Mesenchymal stem cell (in vitro differentiated cells and primary cell): Measurements from ENCODE around the gene MAPKAP1.

ENCODE experiments used
- DNase-seq: peaks from one replicate; pipeline ENCODE4 v3.0.0-alpha.2; 2013
- H2AFZ ChIP-seq: one replicate; pipeline ENCODE4 v1.6.1; 2013; ENCODE audit warnings: low read depth, mild to moderate bottlenecking, control low read depth, inconsistent platforms, low read length, moderate library complexity
- H2AK5ac ChIP-seq: 2 replicates; pipeline ENCODE4 v1.6.1; 2013; ENCODE audit warnings: low read length, moderate library complexity, mild to moderate bottlenecking, inconsistent platforms; ENCODE audit not compliant: severe bottlenecking
- H2BK120ac ChIP-seq: one replicate; pipeline ENCODE4 v1.6.1; 2013; ENCODE audit warnings: low read depth, mild to moderate bottlenecking, inconsistent platforms, low read length, moderate library complexity
- H2BK12ac ChIP-seq, 2 experiments: one replicate each; pipeline ENCODE4 v1.6.1; 2013; ENCODE audit warnings: inconsistent platforms in 2 of 2, low read length in 2 of 2, mild to moderate bottlenecking in 2 of 2, moderate library complexity in 2 of 2, control low read depth in 1 of 2
- H2BK15ac ChIP-seq: one replicate; pipeline ENCODE4 v1.6.1; 2013; ENCODE audit warnings: mild to moderate bottlenecking, low read depth, inconsistent platforms; ENCODE audit not compliant: poor library complexity, severe bottlenecking
- H2BK5ac ChIP-seq: 2 replicates; pipeline ENCODE4 v1.6.1; 2013; ENCODE audit warnings: low read depth, mild to moderate bottlenecking, low read length, control low read depth, inconsistent platforms; ENCODE audit not compliant: poor library complexity, severe bottlenecking
- H3K14ac ChIP-seq, 2 experiments: one replicate each; pipeline ENCODE4 v1.6.1; 2013; ENCODE audit warnings: inconsistent platforms in 2 of 2, low read length in 2 of 2, control low read depth in 1 of 2, mild to moderate bottlenecking in 1 of 2, moderate library complexity in 1 of 2
- H3K18ac ChIP-seq, 2 experiments: one replicate each; pipeline ENCODE4 v1.6.1; 2013; ENCODE audit warnings: inconsistent platforms in 2 of 2, low read length in 2 of 2, control low read depth in 1 of 2, low read depth in 1 of 2, mild to moderate bottlenecking in 1 of 2
- H3K23ac ChIP-seq, 2 experiments: one replicate each; pipeline ENCODE4 v1.6.1; 2013; ENCODE audit warnings: inconsistent platforms in 2 of 2, low read length in 2 of 2, mild to moderate bottlenecking in 2 of 2, moderate library complexity in 2 of 2, control low read depth in 1 of 2
- H3K27ac ChIP-seq: 2 replicates; pipeline ENCODE4 v1.5.1; 2013; ENCODE audit warnings: mild to moderate bottlenecking, moderate library complexity, low read length, control low read depth, inconsistent platforms; ENCODE audit not compliant: poor library complexity, severe bottlenecking
- H3K27me3 ChIP-seq, 2 experiments: 2 replicates each; pipeline versions ENCODE4 v1.6.1 to v1.7.0; 2013; ENCODE audit warnings: low read length in 2 of 2, mild to moderate bottlenecking in 2 of 2, moderate library complexity in 2 of 2, control low read depth in 1 of 2, inconsistent platforms in 1 of 2; ENCODE audit not compliant: control insufficient read depth in 1 of 2, insufficient read depth in 1 of 2
- H3K36me3 ChIP-seq, 2 experiments: 2 replicates each; pipeline versions ENCODE4 v1.6.1 to v1.7.0; 2013; ENCODE audit warnings: low read length in 2 of 2, control low read depth in 1 of 2, inconsistent platforms in 1 of 2, low read depth in 1 of 2, mild to moderate bottlenecking in 1 of 2; ENCODE audit not compliant: insufficient read depth in 2 of 2, control insufficient read depth in 1 of 2
- H3K4ac ChIP-seq, 2 experiments: one replicate each; pipeline ENCODE4 v1.6.1; 2013; ENCODE audit warnings: inconsistent platforms in 2 of 2, low read length in 2 of 2, mild to moderate bottlenecking in 2 of 2, moderate library complexity in 2 of 2, control low read depth in 1 of 2, low read depth in 1 of 2
- H3K4me1 ChIP-seq: 2 replicates; pipeline ENCODE4 v1.6.1; 2013; ENCODE audit warnings: low read depth, low read length, control low read depth; ENCODE audit not compliant: control insufficient read depth, insufficient read depth
- H3K4me2 ChIP-seq: 2 replicates; pipeline ENCODE4 v1.6.1; 2013; ENCODE audit warnings: low read length, mild to moderate bottlenecking, inconsistent platforms; ENCODE audit not compliant: poor library complexity, severe bottlenecking
- H3K4me3 ChIP-seq, 2 experiments: 2 replicates each; pipeline versions ENCODE4 v1.5.1 to v1.7.0; 2013; ENCODE audit warnings: low read length in 2 of 2, mild to moderate bottlenecking in 2 of 2, control low read depth in 1 of 2, low read depth in 1 of 2; ENCODE audit not compliant: insufficient read depth in 1 of 2
- H3K79me1 ChIP-seq: replicated peaks from 2 replicates; pipeline ENCODE4 v1.6.1; 2013; ENCODE audit warnings: mild to moderate bottlenecking, control low read depth, low read length, inconsistent platforms; ENCODE audit not compliant: poor library complexity, severe bottlenecking
- H3K9ac ChIP-seq: 2 replicates; pipeline ENCODE4 v1.7.0; 2013; ENCODE audit warnings: mild to moderate bottlenecking, low read length, moderate library complexity
- H3K9me3 ChIP-seq: 2 replicates; pipeline ENCODE4 v1.7.0; 2013; ENCODE audit warnings: mild to moderate bottlenecking, low read length; ENCODE audit not compliant: control insufficient read depth
- H4K8ac ChIP-seq: one replicate; pipeline ENCODE4 v1.6.1; 2013; ENCODE audit warnings: inconsistent platforms, mild to moderate bottlenecking, low read length, moderate library complexity
- H4K91ac ChIP-seq: one replicate; pipeline ENCODE4 v1.6.1; 2013; ENCODE audit warnings: mild to moderate bottlenecking, low read length, inconsistent platforms
- WGBS: methylation state at CpG from one replicate; pipeline ENCODE4 v1.1.7; 2013; ENCODE audit warnings: mixed read lengths; 5-methylcytosine and 5-hydroxymethylcytosine counted together

MAPKAP1 gene

GRCh38 chr9:125589287-125589686, 117.7 kb downstream of the MAPKAP1 start:
- Histone ChIP-seq H3K9me3 (no peaks in the 10 kb centered on the region), H2BK120ac (no peak overlapping the region), H3K27me3 (no peaks in the 10 kb centered on the region), H3K27ac (no peak overlapping the region), H2BK5ac (no peak overlapping the region), H3K36me3 (peaks cover 0 to 9% of the 10 kb centered on the region in 2 experiments), H4K8ac (no peak overlapping the region), H3K23ac (no peak overlapping the region), H2BK12ac (no peak overlapping the region), H2AFZ (no peak overlapping the region), H3K14ac (no peak overlapping the region), H2BK15ac (no peak overlapping the region), H3K4me1 (no peaks in the 10 kb centered on the region), H3K4me2 (no peak overlapping the region), H3K9ac (no peak overlapping the region), H2AK5ac (no peak overlapping the region), H3K18ac (no peak overlapping the region), H3K79me1 (peaks cover 39% of the 10 kb centered on the region), H3K4ac (no peak overlapping the region), H4K91ac (no peak overlapping the region), H3K4me3 (no peak overlapping the region)
- DNase-seq, result no peak
- WGBS, result 53% methylated on average over 2 of the region's 4 CpGs

GRCh38 chr9:125587819-125588460, 119.1 kb downstream of the MAPKAP1 start:
- H3K4me3 ChIP-seq, result no peak overlapping the region
- H3K18ac ChIP-seq, result no peak overlapping the region
- H2BK12ac ChIP-seq, result no peak overlapping the region
- H2BK120ac ChIP-seq, result no peak overlapping the region
- H3K4me2 ChIP-seq, result no peak overlapping the region
- H3K14ac ChIP-seq, result no peak overlapping the region
- no peak overlapping the region for H3K27ac ChIP-seq
- no peak overlapping the region for H3K4ac ChIP-seq
- H3K36me3 ChIP-seq, result peaks cover 2 to 20% of the 10 kb centered on the region in 2 experiments
- no peak overlapping the region for H2AK5ac ChIP-seq
- no peak overlapping the region for H2BK15ac ChIP-seq
- no peak for DNase-seq
- 100% methylated on average over 1 of the region's 5 CpGs for WGBS
- peaks cover 34% of the 10 kb centered on the region for H3K79me1 ChIP-seq
- H3K4me1 ChIP-seq, result no peaks in the 10 kb centered on the region
- H3K23ac ChIP-seq, result no peak overlapping the region
- no peak overlapping the region for H3K9ac ChIP-seq
- no peaks in the 10 kb centered on the region for H3K9me3 ChIP-seq
- H2BK5ac ChIP-seq, result no peak overlapping the region
- no peak overlapping the region for H4K91ac ChIP-seq
- no peaks in the 10 kb centered on the region for H3K27me3 ChIP-seq
- no peak overlapping the region for H2AFZ ChIP-seq
- H4K8ac ChIP-seq, result no peak overlapping the region

- H2BK15ac ChIP-seq, result no peak overlapping the region
Observed at GRCh38 chr9:125586172-125586511, 120.9 kb downstream of the MAPKAP1 start.

DNA sequence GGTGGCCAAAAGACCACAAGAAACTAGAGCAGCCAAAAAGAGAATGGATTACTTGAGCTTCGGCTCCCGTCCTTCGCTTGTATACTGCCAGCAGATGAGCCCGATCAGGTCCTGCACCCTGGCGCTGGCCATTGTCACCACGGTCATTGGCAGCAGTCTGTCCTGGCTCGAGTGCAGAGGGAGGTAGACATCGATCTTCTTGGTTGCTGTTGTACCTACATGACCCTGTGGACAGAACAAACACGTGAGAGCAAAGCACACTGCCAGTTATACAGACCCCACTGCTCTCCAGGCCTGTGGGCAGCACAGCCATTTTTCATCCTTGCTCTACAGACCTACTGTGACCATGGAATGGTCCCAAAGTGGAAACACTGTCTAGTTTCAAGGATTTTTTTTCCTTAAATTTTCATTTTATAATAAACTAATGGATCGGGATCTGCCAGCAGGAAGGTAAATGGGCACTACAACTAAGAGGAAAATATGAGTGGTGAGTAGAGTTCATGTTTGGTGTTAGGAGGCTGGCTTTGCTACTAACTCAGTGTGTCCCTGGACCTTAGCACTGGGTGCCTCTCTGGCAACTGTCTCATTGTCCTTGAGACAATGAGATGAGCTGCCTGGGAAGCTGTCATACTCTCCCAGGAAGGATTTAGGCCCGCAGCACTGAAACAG, 121.4 kb downstream of the MAPKAP1 start:
- no peaks in the 10 kb centered on the region for H3K9me3 ChIP-seq
- no peaks in the 10 kb centered on the region for H3K27me3 ChIP-seq
- no peak overlapping the region for H3K4me2 ChIP-seq
- no peak overlapping the region for H3K23ac ChIP-seq
- H3K27ac ChIP-seq, result no peak overlapping the region
- H2AFZ ChIP-seq, result no peak overlapping the region
- H3K4me3 ChIP-seq, result no peak overlapping the region
- H4K91ac ChIP-seq, result no peak overlapping the region
- no peak overlapping the region for H3K4ac ChIP-seq
- no peak overlapping the region for H2BK120ac ChIP-seq
- no peak for DNase-seq
- peaks cover 5 to 34% of the 10 kb centered on the region in 2 experiments for H3K36me3 ChIP-seq
- no peak overlapping the region for H4K8ac ChIP-seq
- no peak overlapping the region for H2BK12ac ChIP-seq
- H3K9ac ChIP-seq, result no peak overlapping the region
- peaks cover 28% of the 10 kb centered on the region for H3K79me1 ChIP-seq
- no peaks in the 10 kb centered on the region for H3K4me1 ChIP-seq
- no peak overlapping the region for H3K14ac ChIP-seq
- no peak overlapping the region for H2BK15ac ChIP-seq
- no peak overlapping the region for H2AK5ac ChIP-seq
- no peak overlapping the region for H3K18ac ChIP-seq
- WGBS, result 99% methylated on average over 11 of the region's 11 CpGs
- H2BK5ac ChIP-seq, result no peak overlapping the region

More at GRCh38 chr9:125586172-125586511, 120.9 kb downstream of the MAPKAP1 start:
- H4K91ac ChIP-seq, result no peak overlapping the region
- H3K4ac ChIP-seq, result no peak overlapping the region
- no peaks in the 10 kb centered on the region for H3K27me3 ChIP-seq
- no peak overlapping the region for H3K4me2 ChIP-seq
- no peak overlapping the region for H2AK5ac ChIP-seq
- WGBS, result 97% methylated on average over 3 of the region's 3 CpGs
- no peak overlapping the region for H4K8ac ChIP-seq
- H2BK5ac ChIP-seq, result no peak overlapping the region
- H2BK120ac ChIP-seq, result no peak overlapping the region
- H3K23ac ChIP-seq, result no peak overlapping the region
- peaks cover 5 to 29% of the 10 kb centered on the region in 2 experiments for H3K36me3 ChIP-seq
- H3K9me3 ChIP-seq, result no peaks in the 10 kb centered on the region
- H3K4me3 ChIP-seq, result no peak overlapping the region
- no peak overlapping the region for H3K14ac ChIP-seq
- H3K79me1 ChIP-seq, result peaks cover 33% of the 10 kb centered on the region
- H2BK12ac ChIP-seq, result no peak overlapping the region
- no peak overlapping the region for H3K27ac ChIP-seq
- no peak overlapping the region for H2AFZ ChIP-seq
- H3K9ac ChIP-seq, result no peak overlapping the region
- no peaks in the 10 kb centered on the region for H3K4me1 ChIP-seq
- H3K18ac ChIP-seq, result no peak overlapping the region
- no peak for DNase-seq
